ENCODE measurements around the gene TOPORS.

Gene TOPORS

DNA sequence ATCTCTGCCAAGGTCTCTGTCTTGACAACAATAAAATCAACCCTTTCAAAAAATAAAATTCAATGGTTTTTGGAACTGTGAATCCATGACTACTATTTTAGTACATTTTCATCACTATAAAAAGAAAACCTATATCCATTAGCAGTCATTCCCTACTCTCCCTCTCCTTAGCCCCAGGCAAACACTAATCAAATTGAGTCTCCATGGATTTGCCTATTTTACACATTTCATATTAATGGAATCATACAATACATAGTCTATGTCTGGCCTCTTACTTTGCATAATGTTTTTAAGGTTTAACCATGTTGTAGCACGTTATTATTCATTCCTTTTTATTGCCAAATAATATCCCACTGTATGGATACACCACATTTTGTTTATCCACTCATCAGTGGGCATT lies 50.5 kb downstream of the TOPORS start:
- DNase-seq, result no peak

DNA sequence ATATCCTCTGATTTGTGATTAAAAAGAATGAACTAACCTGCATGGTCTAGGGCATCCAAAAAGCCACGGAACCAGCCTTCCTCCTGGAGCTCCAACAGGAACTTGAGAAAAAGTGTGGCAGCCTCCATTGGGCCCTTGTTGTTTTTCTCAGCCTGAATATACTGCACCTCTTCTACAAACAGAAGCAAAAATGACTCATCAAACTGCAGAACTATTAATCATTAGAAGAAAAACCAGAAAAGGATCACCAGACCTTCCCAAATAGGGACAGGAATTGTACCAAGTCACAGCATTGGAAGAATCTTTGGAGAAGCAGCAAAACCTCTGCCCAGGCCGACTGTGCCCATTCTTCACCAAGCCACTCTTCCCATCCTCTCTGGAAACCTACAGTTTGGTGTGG lies 51.6 kb downstream of the TOPORS start:
- no peak for DNase-seq

DNA sequence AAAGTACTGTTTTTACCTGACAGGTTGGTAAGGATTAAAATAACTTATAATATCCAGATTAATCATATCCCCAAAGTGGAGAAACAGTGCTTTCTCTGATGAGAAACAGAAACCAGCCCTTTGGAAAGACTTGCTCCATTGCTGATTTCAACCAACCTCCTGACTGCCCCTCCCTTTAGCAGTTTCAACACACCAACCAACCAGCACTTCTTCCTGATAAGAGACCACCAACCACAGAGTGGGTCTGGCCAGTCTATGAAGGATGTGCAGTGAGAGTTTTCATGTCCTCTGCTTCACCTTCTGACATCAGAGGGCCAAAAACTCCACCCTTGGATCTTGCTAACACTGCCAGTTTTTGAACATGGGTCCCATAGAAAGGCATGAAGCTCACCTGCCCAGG lies 54.5 kb downstream of the TOPORS start:
- DNase-seq, result no peak

DNA sequence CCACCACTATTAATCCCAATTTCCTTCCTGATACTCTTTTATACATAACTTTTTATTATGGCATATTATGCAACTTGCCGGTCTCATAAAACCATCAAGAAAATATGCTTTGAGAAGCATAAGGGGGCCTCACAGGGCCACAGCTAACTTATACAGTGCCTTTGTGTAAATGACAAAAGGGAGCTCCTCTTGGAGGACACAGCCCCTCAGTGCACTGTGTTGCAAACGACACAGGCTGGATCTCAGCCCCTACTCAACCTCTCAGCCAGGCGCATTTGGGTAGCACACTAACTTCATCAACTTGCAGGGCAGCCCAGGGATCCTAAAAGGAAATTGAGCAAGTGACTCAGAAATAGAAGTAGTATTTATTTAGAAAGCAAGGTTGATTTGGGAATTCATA lies 61.8 kb downstream of the TOPORS start:
- DNase-seq, result no peak

All from activated gamma-delta T cell (primary cell).